GM21576 (cell line): ENCODE measurements around the gene ZFY.
"Not testable (repeated sequence)": the region's sequence is repeated elsewhere in the genome, so short reads cannot be mapped to it uniquely, and the experiment has no call there.

Experiments used
- ATAC-seq: cut with Tn5 transposase; IDR thresholded peaks from one replicate; pipeline ENCODE4 v1.9.1; 2021; ENCODE audit warnings: mild to moderate bottlenecking, moderate library complexity; ENCODE audit not compliant: unreplicated experiment

ZFY gene

GRCh38 chrY:2972708-2973107 lies 37.5 kb downstream of the ZFY start:
- no peak for ATAC-seq

GRCh38 chrY:2973110-2973751 lies 38.0 kb downstream of the ZFY start:
- no peak for ATAC-seq

GRCh38 chrY:2979283-2979682 lies 44.1 kb downstream of the ZFY start:
- ATAC-seq = no peak

- no peak for ATAC-seq
These were observed 49.3 kb downstream of the ZFY start for GRCh38 chrY:2984491-2984890.

DNA sequence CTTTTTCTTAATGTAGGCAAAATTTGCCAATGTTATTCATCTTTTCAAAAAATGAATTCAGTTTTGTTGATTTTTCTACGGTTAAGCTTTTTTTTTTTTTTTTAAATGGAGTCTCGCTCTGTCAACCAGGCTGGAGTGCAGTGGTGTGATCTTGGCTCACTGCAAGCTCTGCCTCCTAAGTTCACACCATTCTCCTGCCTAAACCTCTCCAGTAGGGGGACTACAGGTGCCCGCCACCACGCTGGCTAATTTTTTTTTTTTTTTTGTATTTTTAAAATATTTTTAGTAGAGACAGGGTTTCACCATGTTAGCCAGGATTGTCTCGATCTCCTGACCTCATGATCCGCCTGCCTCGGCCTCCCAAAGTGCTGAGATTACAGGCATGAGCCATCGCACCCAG lies 52.0 kb downstream of the ZFY start:
- ATAC-seq = not testable (repeated sequence)

DNA sequence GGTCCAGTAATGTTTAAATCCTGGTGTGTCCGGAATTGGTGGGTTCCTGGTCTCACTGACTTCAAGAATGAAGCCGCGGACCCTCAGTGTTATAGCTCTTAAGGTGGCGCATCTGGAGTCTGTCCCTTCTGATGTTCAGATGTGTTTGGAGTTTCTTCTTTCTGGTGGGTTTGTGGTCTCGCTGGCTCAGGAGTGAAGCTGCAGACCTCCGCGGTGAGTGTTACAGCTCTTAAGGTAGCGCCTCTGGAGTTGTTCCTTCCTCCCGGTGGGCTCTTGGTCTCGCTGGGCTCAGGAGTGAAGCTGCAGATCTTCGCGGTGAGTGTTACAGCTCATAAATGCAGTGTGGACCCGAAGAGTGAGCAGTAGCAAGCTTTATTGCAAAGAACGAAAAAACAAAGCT lies 62.2 kb downstream of the ZFY start:
- ATAC-seq = not testable (repeated sequence)

DNA sequence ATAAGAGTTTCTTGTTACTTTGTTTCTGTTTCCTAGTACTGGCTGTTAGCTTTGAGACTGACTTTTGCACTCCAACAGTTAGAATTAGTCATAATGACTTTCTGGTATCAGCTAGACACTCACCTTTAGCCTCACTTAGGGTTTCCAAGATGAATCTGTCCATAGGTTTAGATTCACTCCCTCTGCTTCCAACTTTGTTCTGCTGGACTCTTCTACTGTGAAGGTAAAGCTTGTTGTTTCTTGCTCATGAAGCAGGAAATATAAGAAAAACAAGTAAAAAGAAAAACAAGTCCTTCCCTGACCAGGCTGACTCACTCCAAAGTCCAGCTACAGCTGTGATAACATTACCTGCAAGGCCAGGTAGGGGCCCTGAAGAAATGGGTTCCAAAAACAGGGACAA lies 67.0 kb downstream of the ZFY start:
- no peak for ATAC-seq

DNA sequence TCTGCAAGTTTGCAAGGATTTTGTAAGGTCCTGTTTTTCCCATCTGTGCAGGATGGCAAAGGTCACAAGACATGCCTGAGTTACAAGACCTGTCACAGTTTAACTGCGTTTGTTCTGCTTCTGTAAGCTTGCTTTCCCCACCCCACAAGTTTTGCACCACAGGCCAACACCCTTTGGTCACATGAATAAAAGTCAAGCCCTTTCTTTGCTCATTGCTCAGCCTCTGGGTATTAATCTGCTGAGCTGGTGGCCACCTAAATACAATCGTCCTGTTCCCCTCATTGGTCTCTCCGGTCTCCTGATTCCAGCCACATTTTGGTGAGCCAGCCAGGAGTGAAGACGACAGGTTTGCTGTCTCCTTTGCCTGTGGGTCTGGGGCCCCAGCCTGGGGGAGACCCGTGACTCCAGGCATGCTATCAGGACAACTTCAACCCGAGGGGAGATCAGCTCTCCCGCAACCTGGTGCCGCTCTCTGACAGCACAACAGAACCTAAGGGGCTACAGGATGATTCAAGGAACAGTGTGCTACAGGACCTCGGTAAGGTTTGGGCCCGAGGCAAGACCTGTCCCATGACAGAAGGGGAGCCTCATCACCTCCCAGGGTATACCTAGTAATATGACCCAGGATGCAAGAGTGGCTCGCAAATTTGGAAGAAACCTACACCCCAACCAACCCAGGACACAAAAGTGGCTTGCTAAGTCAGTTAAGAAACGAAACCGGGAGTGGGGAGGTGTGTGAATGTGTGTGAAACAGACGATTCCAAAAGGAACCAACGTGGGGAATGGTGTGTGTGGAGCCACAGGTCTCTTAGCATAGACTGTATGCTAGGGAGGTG lies 67.7 kb downstream of the ZFY start:
- no peak for ATAC-seq

DNA sequence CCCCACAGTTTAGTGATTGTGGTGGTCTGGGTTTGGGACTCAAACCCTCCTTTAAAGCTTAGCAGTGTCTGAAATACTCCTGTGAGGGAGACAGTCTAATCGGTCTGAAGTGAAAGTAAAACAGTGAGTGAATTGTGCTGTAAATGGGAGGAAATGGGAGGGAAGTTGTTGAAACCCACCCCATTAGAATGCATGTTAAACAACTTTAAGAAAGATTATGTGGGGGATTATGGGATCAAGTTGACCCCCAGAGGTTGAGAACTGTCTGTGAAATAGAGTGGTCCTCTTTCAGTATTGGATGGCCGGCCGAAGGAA lies 68.3 kb downstream of the ZFY start:
- no peak for ATAC-seq

GRCh38 chrY:3003846-3004245 lies 68.7 kb downstream of the ZFY start:
- ATAC-seq = no peak

GRCh38 chrY:3006031-3006430 lies 70.8 kb downstream of the ZFY start:
- ATAC-seq = not testable (repeated sequence)

- ATAC-seq = no peak
These were observed 72.8 kb downstream of the ZFY start for GRCh38 chrY:3007967-3008366.

DNA sequence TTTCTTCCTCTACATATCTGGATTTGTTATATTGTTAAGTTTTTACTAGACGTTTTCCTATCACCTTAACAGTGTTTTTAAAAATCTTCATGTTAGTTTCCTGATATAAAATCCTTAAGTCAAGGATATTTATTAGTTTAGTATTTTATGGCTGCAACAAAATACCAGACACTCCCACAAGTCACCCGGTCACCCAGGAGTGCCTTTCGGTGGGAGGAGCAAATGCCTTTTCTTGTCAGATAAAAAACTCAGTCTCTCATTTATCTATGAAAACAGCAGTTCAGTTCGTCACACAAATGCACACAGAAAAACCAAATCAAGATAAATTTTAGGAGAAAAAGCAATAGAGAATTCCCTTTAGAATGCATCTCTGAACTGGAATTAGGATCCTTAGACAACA lies 77.0 kb downstream of the ZFY start:
- ATAC-seq = no peak

DNA sequence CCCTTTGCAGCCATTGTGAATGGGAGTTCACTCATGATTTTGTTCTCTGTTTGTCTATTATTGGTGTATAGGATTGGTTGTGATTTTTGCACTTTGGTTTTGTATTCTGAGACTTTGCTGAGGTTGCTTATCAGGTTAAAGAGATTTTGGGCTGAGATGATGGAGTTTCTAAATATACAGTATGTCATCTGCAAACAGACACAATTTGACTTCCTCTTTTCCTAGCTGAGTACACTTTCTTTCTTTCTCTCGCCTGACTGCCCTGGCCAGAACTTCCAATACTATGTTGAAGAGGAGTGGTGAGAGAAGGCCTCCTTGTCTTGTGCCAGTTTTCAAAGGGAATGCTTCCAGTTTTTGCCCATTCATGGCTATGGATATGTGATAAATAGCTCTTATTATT lies 81.4 kb downstream of the ZFY start:
- ATAC-seq = no peak

DNA sequence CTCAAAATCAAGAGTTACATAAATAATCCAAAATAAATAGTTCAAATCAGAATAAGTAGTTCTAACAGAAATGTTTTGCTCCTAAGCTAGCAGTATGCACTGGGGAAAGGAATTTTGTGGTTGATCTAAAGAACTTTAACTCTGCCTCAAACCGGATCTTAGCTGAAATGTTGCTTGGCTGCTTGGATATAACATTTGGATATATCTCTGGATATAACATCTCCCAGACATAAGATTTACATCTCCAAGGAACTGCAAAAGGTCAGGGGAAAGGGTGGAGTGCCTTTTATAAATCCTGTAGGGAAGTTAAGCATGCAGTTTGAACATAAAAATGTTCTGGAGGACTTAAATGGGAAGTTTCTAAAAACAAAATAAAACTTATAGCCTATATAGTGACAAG lies 83.4 kb downstream of the ZFY start:
- ATAC-seq = no peak

DNA sequence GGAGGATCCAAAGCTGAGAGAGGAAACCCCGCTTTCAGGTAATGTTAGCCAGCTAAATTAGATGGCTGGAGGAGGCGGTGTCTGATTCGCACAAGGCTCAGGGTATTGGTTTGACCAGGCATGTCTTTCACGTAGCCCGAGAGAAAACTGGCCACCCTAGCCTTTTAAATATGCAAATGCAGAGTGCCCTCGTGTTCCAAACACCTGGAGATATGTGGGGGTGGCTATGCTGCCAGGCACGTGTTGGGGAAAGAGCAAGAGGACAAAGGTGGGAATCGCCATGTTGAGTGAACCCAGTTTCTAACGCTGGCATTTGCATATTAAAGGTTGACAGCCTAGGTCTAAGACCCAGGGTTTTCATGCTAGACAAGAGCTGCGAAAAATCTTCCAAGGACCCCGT lies 84.4 kb downstream of the ZFY start:
- no peak for ATAC-seq

GRCh38 chrY:3021176-3021575 lies 86.0 kb downstream of the ZFY start:
- ATAC-seq = no peak

GRCh38 chrY:3023606-3024005 lies 88.4 kb downstream of the ZFY start:
- ATAC-seq = no peak

DNA sequence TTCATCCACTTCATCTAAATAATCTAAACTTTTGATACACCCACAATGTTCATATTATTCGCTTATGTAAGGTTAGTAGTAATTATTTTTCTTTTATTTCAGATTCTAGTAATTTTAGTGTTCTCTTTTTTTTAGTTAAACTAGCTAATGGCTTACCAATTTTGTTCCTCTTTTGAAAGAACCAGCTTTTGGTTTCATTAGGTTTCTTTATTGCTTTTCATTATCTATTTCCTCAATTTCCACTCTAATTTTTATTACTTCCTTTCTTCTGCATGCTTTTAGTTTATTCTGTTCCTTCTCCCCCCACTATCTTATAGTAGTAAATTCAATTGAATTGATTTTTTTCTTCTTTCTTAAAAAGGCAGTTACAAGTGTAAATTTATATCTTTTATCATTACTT lies 90.2 kb downstream of the ZFY start:
- no peak for ATAC-seq
